SJSA1 (cell line): Measurements from ENCODE around the gene TBX18. TPM values are rescaled to one million over a fixed set of nuclear protein-coding genes. Genes with fewer than 3 reads are reported as not detected.

ENCODE experiments used
- DNase-seq, 2 experiments: peaks; one replicate each; pipeline ENCODE4 v3.0.0-alpha.2; 2015 to 2020; ENCODE audit warnings: low spot score in 2 of 2, low read depth in 1 of 2
- H3K27ac ChIP-seq: fragments of 250-450 bp; sonication (Bioruptor Pico); 2 replicates; pipeline ENCODE4 v1.5.1; 2020; ENCODE audit warnings: mild to moderate bottlenecking, moderate library complexity
- H3K27me3 ChIP-seq: fragments of 250-450 bp; sonication (Bioruptor Pico); replicated peaks from 2 replicates; pipeline ENCODE4 v1.5.1; 2020; ENCODE audit warnings: mild to moderate bottlenecking, moderate library complexity
- H3K36me3 ChIP-seq: fragments of 250-450 bp; sonication (Bioruptor Pico); 2 replicates; pipeline ENCODE4 v1.5.1; 2020; ENCODE audit warnings: mild to moderate bottlenecking
- H3K4me1 ChIP-seq: fragments of 250-450 bp; sonication (Bioruptor Pico); replicated peaks from 2 replicates; pipeline ENCODE4 v1.6.1; 2021; ENCODE audit warnings: mild to moderate bottlenecking
- H3K4me3 ChIP-seq: fragments of 250-450 bp; sonication (Bioruptor Pico); 2 replicates; pipeline ENCODE4 v1.5.1; 2020; ENCODE audit warnings: mild to moderate bottlenecking
- H3K9me3 ChIP-seq: fragments of 250-450 bp; sonication (Bioruptor Pico); replicated peaks from 2 replicates; pipeline ENCODE4 v1.5.1; 2020; ENCODE audit warnings: mild to moderate bottlenecking
- total RNA-seq: library from RNA; depleted of rRNA; stranded (reverse); fragments of >200 nt; shearing (Covaris generic); gene quantifications from 2 replicates; pipeline ENCODE4 v1.2.3, GENCODE V29; 2014

The TBX18 gene
- total RNA-seq, 1 experiment from 2014 or later: 35.1 TPM

GRCh38 chr6:84709121-84709520 is 55.3 kb downstream of the TBX18 start:
- H3K4me1 ChIP-seq: no peaks in the 10 kb centered on the region
- no peak for DNase-seq
- no peak overlapping the region for H3K27ac ChIP-seq
- peaks cover 9% of the 10 kb centered on the region for H3K36me3 ChIP-seq
- no peaks in the 10 kb centered on the region for H3K27me3 ChIP-seq
- H3K4me3 ChIP-seq: no peak overlapping the region
- H3K9me3 ChIP-seq: no peaks in the 10 kb centered on the region

- Histone ChIP-seq H3K9me3 (no peaks in the 10 kb centered on the region), H3K4me1 (no peaks in the 10 kb centered on the region), H3K36me3 (peaks cover 6% of the 10 kb centered on the region), H3K27ac (no peak overlapping the region), H3K27me3 (no peaks in the 10 kb centered on the region), H3K4me3 (no peak overlapping the region)
- no peak for DNase-seq
Observed at GRCh38 chr6:84707171-84707570, 57.2 kb downstream of the TBX18 start.

GRCh38 chr6:84696166-84696565 is 68.2 kb downstream of the TBX18 start:
- H3K36me3 ChIP-seq: no peaks in the 10 kb centered on the region
- H3K9me3 ChIP-seq: no peaks in the 10 kb centered on the region
- no peak overlapping the region for H3K27ac ChIP-seq
- H3K4me3 ChIP-seq: no peak overlapping the region
- no peaks in the 10 kb centered on the region for H3K27me3 ChIP-seq
- DNase-seq: no peak
- H3K4me1 ChIP-seq: peaks cover 17% of the 10 kb centered on the region

- no peaks in the 10 kb centered on the region for H3K9me3 ChIP-seq
- no peaks in the 10 kb centered on the region for H3K36me3 ChIP-seq
- H3K27me3 ChIP-seq: no peaks in the 10 kb centered on the region
- DNase-seq: no peak
- H3K27ac ChIP-seq: no peak overlapping the region
- H3K4me3 ChIP-seq: no peak overlapping the region
- H3K4me1 ChIP-seq: peaks cover 10% of the 10 kb centered on the region
Observed at GRCh38 chr6:84691978-84692623, 72.3 kb downstream of the TBX18 start.

GRCh38 chr6:84688141-84688873 is 76.1 kb downstream of the TBX18 start:
- no peak overlapping the region for H3K4me3 ChIP-seq
- no peak overlapping the region for H3K27ac ChIP-seq
- no peaks in the 10 kb centered on the region for H3K4me1 ChIP-seq
- no peaks in the 10 kb centered on the region for H3K27me3 ChIP-seq
- no peaks in the 10 kb centered on the region for H3K9me3 ChIP-seq
- no peak for DNase-seq
- no peaks in the 10 kb centered on the region for H3K36me3 ChIP-seq

- H3K9me3 ChIP-seq: no peaks in the 10 kb centered on the region
- no peak overlapping the region for H3K27ac ChIP-seq
- no peaks in the 10 kb centered on the region for H3K27me3 ChIP-seq
- no peaks in the 10 kb centered on the region for H3K4me1 ChIP-seq
- DNase-seq: no peak
- no peak overlapping the region for H3K4me3 ChIP-seq
- no peaks in the 10 kb centered on the region for H3K36me3 ChIP-seq
Observed at GRCh38 chr6:84687431-84687830, 77.0 kb downstream of the TBX18 start.

- no peaks in the 10 kb centered on the region for H3K27me3 ChIP-seq
- no peak overlapping the region for H3K27ac ChIP-seq
- H3K4me1 ChIP-seq: no peaks in the 10 kb centered on the region
- DNase-seq: no peak
- H3K9me3 ChIP-seq: no peaks in the 10 kb centered on the region
- no peak overlapping the region for H3K4me3 ChIP-seq
- no peaks in the 10 kb centered on the region for H3K36me3 ChIP-seq
Observed at GRCh38 chr6:84685983-84686584, 78.3 kb downstream of the TBX18 start.

GRCh38 chr6:84681693-84682326 is 82.6 kb downstream of the TBX18 start:
- no peaks in the 10 kb centered on the region for H3K27me3 ChIP-seq

GRCh38 chr6:84675651-84676050 is 88.7 kb downstream of the TBX18 start:
- peaks cover 12% of the 10 kb centered on the region for H3K4me1 ChIP-seq
- no peaks in the 10 kb centered on the region for H3K36me3 ChIP-seq
- no peak overlapping the region for H3K27ac ChIP-seq
- H3K27me3 ChIP-seq: no peaks in the 10 kb centered on the region
- no peak overlapping the region for H3K4me3 ChIP-seq
- DNase-seq: no peak
- no peaks in the 10 kb centered on the region for H3K9me3 ChIP-seq

More at GRCh38 chr6:84681693-84682326, 82.6 kb downstream of the TBX18 start:
- Histone ChIP-seq H3K9me3 (no peaks in the 10 kb centered on the region), H3K36me3 (no peaks in the 10 kb centered on the region), H3K4me3 (no peak overlapping the region), H3K4me1 (no peaks in the 10 kb centered on the region), H3K27ac (no peak overlapping the region)
- DNase-seq: no peak

- Histone ChIP-seq H3K27me3 (no peaks in the 10 kb centered on the region), H3K36me3 (no peaks in the 10 kb centered on the region), H3K27ac (no peak overlapping the region), H3K4me3 (no peak overlapping the region), H3K9me3 (no peaks in the 10 kb centered on the region), H3K4me1 (peaks cover 12% of the 10 kb centered on the region)
- DNase-seq: no peak
Observed at GRCh38 chr6:84674395-84674794, 90.0 kb downstream of the TBX18 start.

GRCh38 chr6:84671183-84671582 is 93.2 kb downstream of the TBX18 start:
- H3K4me1 ChIP-seq: peaks cover 15% of the 10 kb centered on the region
- H3K9me3 ChIP-seq: no peaks in the 10 kb centered on the region
- H3K36me3 ChIP-seq: no peaks in the 10 kb centered on the region
- H3K27ac ChIP-seq: peak overlapping the region; percentile 9
- no peaks in the 10 kb centered on the region for H3K27me3 ChIP-seq
- peak in 1 of 2 experiments; percentile 45 for DNase-seq
- H3K4me3 ChIP-seq: no peak overlapping the region

- Histone ChIP-seq H3K27ac (no peak overlapping the region), H3K36me3 (no peaks in the 10 kb centered on the region), H3K27me3 (no peaks in the 10 kb centered on the region), H3K4me3 (no peak overlapping the region), H3K4me1 (peaks cover 15% of the 10 kb centered on the region), H3K9me3 (no peaks in the 10 kb centered on the region)
- no peak for DNase-seq
Observed at GRCh38 chr6:84669945-84670344, 94.5 kb downstream of the TBX18 start.

- Histone ChIP-seq H3K4me1 (peaks cover 15% of the 10 kb centered on the region), H3K4me3 (no peak overlapping the region), H3K9me3 (no peaks in the 10 kb centered on the region), H3K27ac (no peak overlapping the region), H3K27me3 (no peaks in the 10 kb centered on the region), H3K36me3 (no peaks in the 10 kb centered on the region)
- no peak for DNase-seq
Observed at GRCh38 chr6:84667252-84668213, 96.9 kb downstream of the TBX18 start.
